Endothelial cell of umbilical vein (primary cell): ENCODE measurements around the gene RSL1D1. TPM values are rescaled to one million over a fixed set of nuclear protein-coding genes. Genes with fewer than 3 reads are reported as not detected.
"Not testable (repeated sequence)": the region's sequence is repeated elsewhere in the genome, so short reads cannot be mapped to it uniquely, and the experiment has no call there.

Source experiments
- BruUV-seq: library from RNA; stranded (reverse); fragments of 400-500 nt; replicated peaks from 2 replicates; lab custom pipeline; 2021; lab: Mats Ljungman, UMichigan
- CTCF ChIA-PET: fragments of 300-600, 350-600 bp; sonication (Branson Sonifier 250); formaldehyde crosslinking; loops from one replicate; lab custom pipeline; 2021; ENCODE audit warnings: antibody characterized with exemption, inconsistent platforms; lab: Charles Lee
- POLR2A ChIA-PET: fragments of 300-600, 350-600 bp; sonication (Branson Sonifier 250); formaldehyde crosslinking; loops from one replicate; lab custom pipeline; 2021; ENCODE audit warnings: antibody characterized with exemption, inconsistent platforms; lab: Charles Lee
- DNase-seq: peaks from one replicate; pipeline ENCODE4 v3.0.0-alpha.2; 2011; ENCODE audit warnings: low read depth, low spot score
- FAIRE-seq: peaks from 2 replicates; lab custom pipeline; 2011; peaks lifted over from hg19 to GRCh38; lab: Jason Lieb, UNC
- H2AFZ ChIP-seq: 2 replicates; pipeline ENCODE4 v1.6.0; 2012; ENCODE audit warnings: low read depth, low read length, control low read depth, inconsistent platforms
- H3K27ac ChIP-seq: 2 replicates; pipeline ENCODE4 v1.5.1; 2011; ENCODE audit warnings: low read depth, mild to moderate bottlenecking, control low read depth, low read length, moderate library complexity; ENCODE audit not compliant: insufficient read depth
- H3K27me3 ChIP-seq, 2 experiments: 2 replicates each; pipeline versions ENCODE4 v1.6.0 to v1.6.1; 2011; ENCODE audit warnings: low read length in 2 of 2, mixed read lengths in 1 of 2; ENCODE audit not compliant: control insufficient read depth in 2 of 2, insufficient read depth in 2 of 2
- H3K36me3 ChIP-seq, 2 experiments: 2 replicates in 1 of 2; 3 replicates in 1 of 2; pipeline ENCODE4 v1.5.1; 2011; ENCODE audit warnings: low read length in 2 of 2, mild to moderate bottlenecking in 1 of 2, moderate library complexity in 1 of 2; ENCODE audit not compliant: control insufficient read depth in 2 of 2, insufficient read depth in 2 of 2; ENCODE audit errors: extremely low read depth in 1 of 2
- H3K4me1 ChIP-seq: 3 replicates; pipeline ENCODE4 v1.5.1; 2011; ENCODE audit warnings: mild to moderate bottlenecking, low read length; ENCODE audit not compliant: control insufficient read depth, insufficient read depth; ENCODE audit errors: extremely low read depth
- H3K4me2 ChIP-seq: 2 replicates; pipeline ENCODE4 v1.6.1; 2011; ENCODE audit warnings: low read length, control low read depth, mixed read lengths; ENCODE audit not compliant: insufficient read depth
- H3K4me3 ChIP-seq, 3 experiments: fragments of 200-600 bp in 1 of 3; sonication (generic), shearing (Covaris generic) in 1 of 3; replicated peaks in 1 of 3; 2 replicates each; pipeline ENCODE4 v1.5.1; 2011 to 2016; ENCODE audit warnings: control low read depth in 3 of 3, low read length in 3 of 3, mild to moderate bottlenecking in 2 of 3, inconsistent platforms in 1 of 3, low read depth in 1 of 3, moderate library complexity in 1 of 3; ENCODE audit not compliant: insufficient read depth in 1 of 3
- H3K79me2 ChIP-seq: 2 replicates; pipeline ENCODE4 v1.6.0; 2012; ENCODE audit warnings: low read length, inconsistent platforms; ENCODE audit not compliant: control insufficient read depth, insufficient read depth
- H3K9ac ChIP-seq: replicated peaks from 2 replicates; pipeline ENCODE3; 2011; ENCODE audit warnings: low read length, control low read depth; ENCODE audit not compliant: insufficient read depth; ENCODE audit errors: extremely low read depth
- H3K9me1 ChIP-seq: replicated peaks from 3 replicates; pipeline ENCODE4 v1.6.0; 2011; ENCODE audit warnings: mild to moderate bottlenecking, low read length; ENCODE audit not compliant: control insufficient read depth, insufficient read depth; ENCODE audit errors: extremely low read depth
- H3K9me3 ChIP-seq: replicated peaks from 2 replicates; pipeline ENCODE4 v1.5.1; 2012; ENCODE audit warnings: low read length, inconsistent platforms; ENCODE audit not compliant: control insufficient read depth, insufficient read depth
- H4K20me1 ChIP-seq: replicated peaks from 2 replicates; pipeline ENCODE3; 2011; ENCODE audit warnings: mild to moderate bottlenecking, low read length; ENCODE audit not compliant: control insufficient read depth, insufficient read depth; ENCODE audit errors: extremely low read depth
- CTCF ChIP-seq, 2 donors: IDR thresholded peaks; 1 replicate in 1 of 2; 2 replicates in 1 of 2; pipeline ENCODE4 v1.5.1; 2011; ENCODE audit warnings: low read length in 2 of 2, mild to moderate bottlenecking in 2 of 2, moderate library complexity in 2 of 2, control low read depth in 1 of 2, inconsistent platforms in 1 of 2, low read depth in 1 of 2; ENCODE audit not compliant: insufficient read depth in 1 of 2; ENCODE audit errors: extremely low read depth in 1 of 2
- MYC ChIP-seq: IDR thresholded peaks from one replicate; pipeline ENCODE4 v1.6.1; 2011; ENCODE audit warnings: mild to moderate bottlenecking, low read depth, low read length
- dilution Hi-C: fragments of 300-500 bp; cut with MboI; formaldehyde crosslinking; loops from one replicate; pipeline ENCODE4 v1.15.0; 2019; ENCODE audit warnings: low sequenced_read_pairs; ENCODE audit not compliant: extremely low pct_ligation_motif_present
- intact Hi-C: fragments of 100-400 bp; cut with micrococcal nuclease; formaldehyde crosslinking; loops from one replicate; pipeline ENCODE4 v1.10.0; 2022
- polyA plus RNA-seq, 4 experiments: library from polyadenylated mRNA; depleted of rRNA in 3 of 4; stranded (reverse) in 3 of 4; unstranded in 1 of 4; fragments of >200 nt; gene quantifications; 2 replicates each; pipeline versions ENCODE4 v1.2.1 to v1.2.3, GENCODE V29; 2011 to 2012; ENCODE audit warnings: missing spikeins in 1 of 4
- total RNA-seq: library from RNA; stranded (reverse); gene quantifications from 2 replicates; pipeline ENCODE4 v1.2.3, GENCODE V29; 2021

The RSL1D1 gene
- total and polyA plus RNA-seq, 2 donors (not counting 3 experiments of a cell fraction or from before 2014, with no cell fraction given): 17.0 to 132 TPM

GRCh38 chr16:11819798-11820197 is 31.5 kb downstream of the RSL1D1 start:
- Histone ChIP-seq H3K9ac (no peak overlapping the region), H3K4me2 (no peak overlapping the region), H3K4me3 (no peak overlapping the region), H4K20me1 (no peaks in the 10 kb centered on the region), H2AFZ (no peak overlapping the region), H3K27ac (no peak overlapping the region), H3K79me2 (no peaks in the 10 kb centered on the region), H3K36me3 (no peaks in the 10 kb centered on the region), H3K9me1 (no peaks in the 10 kb centered on the region), H3K9me3 (no peaks in the 10 kb centered on the region), H3K27me3 (no peaks in the 10 kb centered on the region), H3K4me1 (no peaks in the 10 kb centered on the region)
- DNase-seq (no peak), FAIRE-seq (no peak)
- no TSS peak for BruUV-seq
- ChIA-PET CTCF (no interaction called here), POLR2A (no interaction called here)
- TF ChIP-seq MYC (no peak), CTCF (IDR thresholded peaks at IDR 0.05; ENCODE audit: extremely low read depth in 1 of 2, insufficient read depth in 1 of 2, low read depth in 1 of 2, low read length in 2 of 2) (no peak)
- intact Hi-C loops: no loop called here
- dilution Hi-C loops: no loop called here

GRCh38 chr16:11818970-11819369 is 32.4 kb downstream of the RSL1D1 start:
- BruUV-seq, dilution Hi-C loops: not testable (repeated sequence)

More at GRCh38 chr16:11818970-11819369, 32.4 kb downstream of the RSL1D1 start:
- H3K9me1 ChIP-seq, FAIRE-seq, H3K4me3 ChIP-seq, H3K27ac ChIP-seq, H3K27me3 ChIP-seq, H2AFZ ChIP-seq, H3K4me2 ChIP-seq, CTCF ChIA-PET, intact Hi-C loops, H4K20me1 ChIP-seq, H3K9me3 ChIP-seq, H3K9ac ChIP-seq, DNase-seq, POLR2A ChIA-PET, H3K36me3 ChIP-seq, H3K79me2 ChIP-seq, H3K4me1 ChIP-seq: not testable (repeated sequence)
